HUES64 (cell line): Measurements from ENCODE around the gene CPAMD8.
"Not testable (repeated sequence)": the region's sequence is repeated elsewhere in the genome, so short reads cannot be mapped to it uniquely, and the experiment has no call there.

ENCODE experiments used
- H3K27ac ChIP-seq: 2 replicates; pipeline ENCODE4 v1.7.0; 2013; ENCODE audit warnings: low read depth, low read length, inconsistent platforms
- H3K27me3 ChIP-seq: 2 replicates; pipeline ENCODE4 v1.6.1; 2013; ENCODE audit warnings: mild to moderate bottlenecking, low read length; ENCODE audit not compliant: insufficient read depth
- H3K36me3 ChIP-seq: 2 replicates; pipeline ENCODE4 v1.6.1; 2013; ENCODE audit warnings: mild to moderate bottlenecking, low read length; ENCODE audit not compliant: insufficient read depth
- H3K4me1 ChIP-seq: 2 replicates; pipeline ENCODE4 v1.6.1; 2013; ENCODE audit warnings: mild to moderate bottlenecking, low read length, moderate library complexity; ENCODE audit not compliant: insufficient read depth
- H3K4me3 ChIP-seq: 2 replicates; pipeline ENCODE4 v1.5.1; 2013; ENCODE audit warnings: mild to moderate bottlenecking, low read length, moderate library complexity
- H3K9ac ChIP-seq: 2 replicates; pipeline ENCODE4 v1.6.1; 2013; ENCODE audit warnings: mild to moderate bottlenecking, low read depth, low read length
- H3K9me3 ChIP-seq: 2 replicates; pipeline ENCODE4 v1.6.1; 2013; ENCODE audit warnings: low read depth, low read length; ENCODE audit not compliant: insufficient read depth
- WGBS: fragments of 150-250, 120-280 bp; methylation state at CpG from one replicate; pipeline ENCODE4 v1.1.7; 2013; ENCODE audit warnings: missing lambda C conversion rate; 5-methylcytosine and 5-hydroxymethylcytosine counted together

CPAMD8 gene

GRCh38 chr19:16960996-16961822, 65.4 kb downstream of the CPAMD8 start:
- Histone ChIP-seq H3K4me1 (peaks cover 10% of the 10 kb centered on the region), H3K9ac (peak overlapping the region; percentile 81), H3K4me3 (peak overlapping the region; percentile 38), H3K27ac (peak overlapping the region; percentile 84)
- not testable (repeated sequence) for H3K27me3 ChIP-seq, H3K36me3 ChIP-seq, H3K9me3 ChIP-seq
- WGBS = 47% methylated on average over 20 of the region's 20 CpGs

- H3K27me3 ChIP-seq, H3K27ac ChIP-seq, H3K9ac ChIP-seq, H3K36me3 ChIP-seq, H3K9me3 ChIP-seq, H3K4me3 ChIP-seq: not testable (repeated sequence)
- H3K4me1 ChIP-seq = peaks cover 10% of the 10 kb centered on the region
Observed at GRCh38 chr19:16958277-16958676, 68.3 kb downstream of the CPAMD8 start.

- peaks cover 10% of the 10 kb centered on the region for H3K4me1 ChIP-seq
- H3K27ac ChIP-seq = no peak overlapping the region
- 0 out of 2 replicates have a peak, but pooled peaks cover 3% of the 10 kb centered on the region for H3K9me3 ChIP-seq
- WGBS = 91% methylated on average over 4 of the region's 4 CpGs
- no peak overlapping the region for H3K9ac ChIP-seq
- H3K27me3 ChIP-seq = no peaks in the 10 kb centered on the region
- H3K36me3 ChIP-seq = no peaks in the 10 kb centered on the region
- H3K4me3 ChIP-seq = no peak overlapping the region
Observed at GRCh38 chr19:16957855-16958254, 68.8 kb downstream of the CPAMD8 start.

GRCh38 chr19:16957151-16957701, 69.4 kb downstream of the CPAMD8 start:
- Histone ChIP-seq H3K27me3 (no peaks in the 10 kb centered on the region), H3K4me1 (peaks cover 10% of the 10 kb centered on the region), H3K9ac (no peak overlapping the region), H3K27ac (no peak overlapping the region), H3K9me3 (0 out of 2 replicates have a peak, but pooled peaks cover 3% of the 10 kb centered on the region), H3K36me3 (no peaks in the 10 kb centered on the region), H3K4me3 (no peak overlapping the region)
- 86% methylated on average over 9 of the region's 9 CpGs for WGBS

- no peak overlapping the region for H3K4me3 ChIP-seq
- no peaks in the 10 kb centered on the region for H3K36me3 ChIP-seq
- no peak overlapping the region for H3K27ac ChIP-seq
- H3K4me1 ChIP-seq = no peaks in the 10 kb centered on the region
- H3K9me3 ChIP-seq = no peaks in the 10 kb centered on the region
- H3K9ac ChIP-seq = no peak overlapping the region
- H3K27me3 ChIP-seq = no peaks in the 10 kb centered on the region
- whole genome bisulfite sequencing = 90% methylated on average over 4 of the region's 4 CpGs
Observed at GRCh38 chr19:16955161-16955560, 71.4 kb downstream of the CPAMD8 start.

GRCh38 chr19:16952046-16952445, 74.6 kb downstream of the CPAMD8 start:
- WGBS = 94% methylated on average over 9 of the region's 9 CpGs
- no peak overlapping the region for H3K9ac ChIP-seq
- H3K4me1 ChIP-seq = no peaks in the 10 kb centered on the region
- H3K36me3 ChIP-seq = no peaks in the 10 kb centered on the region
- H3K27me3 ChIP-seq = no peaks in the 10 kb centered on the region
- no peaks in the 10 kb centered on the region for H3K9me3 ChIP-seq
- H3K27ac ChIP-seq = no peak overlapping the region
- no peak overlapping the region for H3K4me3 ChIP-seq

GRCh38 chr19:16951529-16951928, 75.1 kb downstream of the CPAMD8 start:
- no peak overlapping the region for H3K27ac ChIP-seq
- no peaks in the 10 kb centered on the region for H3K9me3 ChIP-seq
- no peak overlapping the region for H3K9ac ChIP-seq
- no peaks in the 10 kb centered on the region for H3K36me3 ChIP-seq
- H3K4me3 ChIP-seq = no peak overlapping the region
- H3K27me3 ChIP-seq = no peaks in the 10 kb centered on the region
- no peaks in the 10 kb centered on the region for H3K4me1 ChIP-seq
- 82% methylated on average over 6 of the region's 6 CpGs for WGBS

- Histone ChIP-seq H3K27me3 (no peaks in the 10 kb centered on the region), H3K9me3 (no peaks in the 10 kb centered on the region), H3K4me3 (no peak overlapping the region), H3K36me3 (no peaks in the 10 kb centered on the region), H3K9ac (no peak overlapping the region), H3K27ac (no peak overlapping the region), H3K4me1 (no peaks in the 10 kb centered on the region)
- 92% methylated on average over 8 of the region's 8 CpGs for WGBS
Observed at GRCh38 chr19:16949496-16950023, 77.0 kb downstream of the CPAMD8 start.

GRCh38 chr19:16946951-16947940, 79.4 kb downstream of the CPAMD8 start:
- Histone ChIP-seq H3K27me3 (no peaks in the 10 kb centered on the region), H3K4me3 (no peak overlapping the region), H3K4me1 (no peaks in the 10 kb centered on the region), H3K36me3 (no peaks in the 10 kb centered on the region), H3K9me3 (no peaks in the 10 kb centered on the region), H3K9ac (no peak overlapping the region), H3K27ac (no peak overlapping the region)
- 95% methylated on average over 16 of the region's 16 CpGs for WGBS

- Histone ChIP-seq H3K9me3 (no peaks in the 10 kb centered on the region), H3K27ac (no peak overlapping the region)
- 86% methylated on average over 8 of the region's 8 CpGs for WGBS
Observed at GRCh38 chr19:16945762-16946465, 80.7 kb downstream of the CPAMD8 start.

More at GRCh38 chr19:16945762-16946465, 80.7 kb downstream of the CPAMD8 start:
- Histone ChIP-seq H3K36me3 (no peaks in the 10 kb centered on the region), H3K9ac (no peak overlapping the region), H3K4me1 (no peaks in the 10 kb centered on the region), H3K4me3 (no peak overlapping the region), H3K27me3 (no peaks in the 10 kb centered on the region)
